ENCODE results near the gene CACNA2D4.

- no peak for TF ChIP-seq POLR2A (IDR thresholded peaks at IDR 0.05)
- TF ChIP-seq CTCF (IDR thresholded peaks at IDR 0.05 in 4 of 5, conservative IDR thresholded peaks at IDR 0.05 in 1 of 5), result no peak
Measured at GRCh38 chr12:1915082-1915968, 3.1 kb downstream of the CACNA2D4 start.
